WERI-Rb-1 (cell line): ENCODE data around the gene MFSD11.
"Not testable (repeated sequence)": the region's sequence is repeated elsewhere in the genome, so short reads cannot be mapped to it uniquely, and the experiment has no call there.

Experiments
- DNase-seq: peaks from one replicate; pipeline ENCODE4 v3.0.0-alpha.2; 2020
- H3K27ac ChIP-seq: fragments of 250-450 bp; sonication (Bioruptor Pico); 2 replicates; pipeline ENCODE4 v1.5.1; 2020; ENCODE audit warnings: mild to moderate bottlenecking, moderate library complexity
- H3K27me3 ChIP-seq: fragments of 250-450 bp; sonication (Bioruptor Pico); 2 replicates; pipeline ENCODE4 v1.5.1; 2021; ENCODE audit warnings: mild to moderate bottlenecking, low read depth, moderate library complexity; ENCODE audit not compliant: insufficient read depth, severe bottlenecking
- H3K36me3 ChIP-seq: fragments of 250-450 bp; sonication (Bioruptor Pico); 2 replicates; pipeline ENCODE4 v1.5.1; 2020; ENCODE audit warnings: mild to moderate bottlenecking, moderate library complexity
- H3K4me3 ChIP-seq: 2 replicates; pipeline ENCODE4 v1.5.1; 2011; ENCODE audit warnings: low read depth, mild to moderate bottlenecking, control low read depth, low read length
- H3K9me3 ChIP-seq: fragments of 250-450 bp; sonication (Bioruptor Pico); 2 replicates; pipeline ENCODE4 v1.5.1; 2021; ENCODE audit warnings: mild to moderate bottlenecking, moderate library complexity; ENCODE audit not compliant: severe bottlenecking
- TF ChIP-seq, protein P1 (sequence below): IDR thresholded peaks from 2 replicates; pipeline ENCODE4 v1.5.1; 2011; ENCODE audit warnings: low read depth, mild to moderate bottlenecking, control low read depth, inconsistent platforms, low read length

The MFSD11 gene

DNA sequence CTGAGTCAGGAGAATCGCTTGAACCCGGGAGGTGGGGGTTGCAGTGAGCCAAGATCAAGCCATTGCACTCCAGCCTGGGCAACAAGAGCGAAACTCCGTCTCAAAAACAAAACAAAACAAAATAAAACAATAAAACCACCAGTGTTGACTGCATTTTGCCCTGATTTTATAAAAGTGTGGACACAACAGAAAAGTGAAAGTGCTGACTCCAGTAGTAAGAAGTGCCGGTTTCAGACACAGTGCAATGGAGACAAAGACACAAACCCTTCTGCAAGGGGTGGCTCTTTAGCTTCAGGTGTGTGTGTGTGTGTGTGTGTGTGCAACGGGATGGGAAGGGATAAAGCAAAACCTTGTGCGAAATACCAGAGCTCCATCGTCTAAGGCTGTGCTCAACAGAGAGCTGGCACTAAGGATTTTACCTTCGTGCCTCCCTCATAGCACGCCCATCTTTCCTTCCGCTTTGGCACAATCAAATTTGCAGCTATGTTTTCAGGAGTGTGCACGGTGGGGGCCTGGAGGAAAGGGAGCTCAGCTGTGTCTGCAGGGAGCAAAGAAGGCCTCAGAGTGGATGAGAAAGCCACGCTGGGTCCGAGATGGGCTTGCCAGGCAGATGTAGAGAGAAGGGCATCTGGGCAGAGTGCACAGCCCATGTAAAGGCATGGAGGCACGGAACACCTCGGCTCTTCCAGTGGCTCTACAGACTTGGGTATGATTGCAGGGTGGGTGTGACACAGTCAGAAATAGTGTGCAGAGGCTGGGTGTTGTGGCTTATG, 42.7 kb upstream of the MFSD11 start:
- H3K27ac ChIP-seq: no peak overlapping the region
- TF ChIP-seq, protein P1, sequence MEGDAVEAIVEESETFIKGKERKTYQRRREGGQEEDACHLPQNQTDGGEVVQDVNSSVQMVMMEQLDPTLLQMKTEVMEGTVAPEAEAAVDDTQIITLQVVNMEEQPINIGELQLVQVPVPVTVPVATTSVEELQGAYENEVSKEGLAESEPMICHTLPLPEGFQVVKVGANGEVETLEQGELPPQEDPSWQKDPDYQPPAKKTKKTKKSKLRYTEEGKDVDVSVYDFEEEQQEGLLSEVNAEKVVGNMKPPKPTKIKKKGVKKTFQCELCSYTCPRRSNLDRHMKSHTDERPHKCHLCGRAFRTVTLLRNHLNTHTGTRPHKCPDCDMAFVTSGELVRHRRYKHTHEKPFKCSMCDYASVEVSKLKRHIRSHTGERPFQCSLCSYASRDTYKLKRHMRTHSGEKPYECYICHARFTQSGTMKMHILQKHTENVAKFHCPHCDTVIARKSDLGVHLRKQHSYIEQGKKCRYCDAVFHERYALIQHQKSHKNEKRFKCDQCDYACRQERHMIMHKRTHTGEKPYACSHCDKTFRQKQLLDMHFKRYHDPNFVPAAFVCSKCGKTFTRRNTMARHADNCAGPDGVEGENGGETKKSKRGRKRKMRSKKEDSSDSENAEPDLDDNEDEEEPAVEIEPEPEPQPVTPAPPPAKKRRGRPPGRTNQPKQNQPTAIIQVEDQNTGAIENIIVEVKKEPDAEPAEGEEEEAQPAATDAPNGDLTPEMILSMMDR: no peak
- no peaks in the 10 kb centered on the region for H3K27me3 ChIP-seq
- H3K36me3 ChIP-seq: no peaks in the 10 kb centered on the region; the same call in none of the 2 replicates
- H3K9me3 ChIP-seq: no peaks in the 10 kb centered on the region
- H3K4me3 ChIP-seq: no peak overlapping the region
- no peak for DNase-seq

DNA sequence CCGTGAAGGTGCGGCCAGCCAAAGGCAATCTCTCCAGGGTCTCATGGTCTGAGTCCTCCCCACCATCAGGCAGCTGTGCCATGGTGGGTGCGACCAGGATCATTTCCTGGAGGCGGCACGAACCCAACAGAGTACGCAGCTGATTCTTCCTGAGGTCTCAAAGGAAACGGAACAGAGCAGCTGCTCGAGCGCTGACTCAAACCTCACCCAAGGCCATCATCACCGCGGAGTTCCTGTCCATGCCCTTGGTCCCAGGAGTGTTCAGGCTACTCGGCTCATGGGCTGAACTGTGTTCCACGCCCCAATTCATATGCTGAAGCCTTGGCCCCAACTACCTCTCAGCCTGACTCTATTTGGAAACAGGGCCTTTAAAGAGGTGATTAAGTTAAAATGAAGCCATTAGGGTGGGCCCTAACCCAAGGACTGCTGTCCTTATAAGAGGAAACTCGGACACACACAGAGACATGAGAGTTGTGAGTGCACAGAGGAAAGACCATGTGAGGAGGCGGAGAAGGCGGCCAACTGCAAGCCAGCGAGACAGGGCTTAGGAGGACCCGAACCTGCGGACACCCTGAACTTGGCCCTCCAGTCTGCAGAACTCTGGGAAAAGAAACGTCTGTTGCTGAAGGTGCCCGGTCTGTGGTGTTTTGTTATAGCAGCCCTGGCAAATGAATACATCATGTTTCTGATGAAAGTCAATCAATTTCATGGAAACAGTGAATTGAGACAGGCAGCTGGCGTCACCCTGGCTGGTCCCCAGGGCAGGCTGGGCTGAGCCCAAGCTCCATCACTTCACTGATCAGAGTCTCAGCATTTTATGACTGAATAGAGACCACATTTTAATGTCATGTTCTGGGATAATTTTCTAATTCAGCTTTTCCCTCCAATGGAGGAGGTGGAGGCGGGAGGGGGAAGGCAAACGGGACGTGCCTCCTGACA, 40.9 kb upstream of the MFSD11 start:
- TF ChIP-seq, protein P1: no peak
- H3K9me3 ChIP-seq: no peaks in the 10 kb centered on the region
- H3K4me3 ChIP-seq: no peak overlapping the region
- H3K27ac ChIP-seq: peak overlapping the region; percentile 69
- no peaks in the 10 kb centered on the region; the same call in none of the 2 replicates for H3K36me3 ChIP-seq
- H3K27me3 ChIP-seq: no peaks in the 10 kb centered on the region
- no peak for DNase-seq

DNA sequence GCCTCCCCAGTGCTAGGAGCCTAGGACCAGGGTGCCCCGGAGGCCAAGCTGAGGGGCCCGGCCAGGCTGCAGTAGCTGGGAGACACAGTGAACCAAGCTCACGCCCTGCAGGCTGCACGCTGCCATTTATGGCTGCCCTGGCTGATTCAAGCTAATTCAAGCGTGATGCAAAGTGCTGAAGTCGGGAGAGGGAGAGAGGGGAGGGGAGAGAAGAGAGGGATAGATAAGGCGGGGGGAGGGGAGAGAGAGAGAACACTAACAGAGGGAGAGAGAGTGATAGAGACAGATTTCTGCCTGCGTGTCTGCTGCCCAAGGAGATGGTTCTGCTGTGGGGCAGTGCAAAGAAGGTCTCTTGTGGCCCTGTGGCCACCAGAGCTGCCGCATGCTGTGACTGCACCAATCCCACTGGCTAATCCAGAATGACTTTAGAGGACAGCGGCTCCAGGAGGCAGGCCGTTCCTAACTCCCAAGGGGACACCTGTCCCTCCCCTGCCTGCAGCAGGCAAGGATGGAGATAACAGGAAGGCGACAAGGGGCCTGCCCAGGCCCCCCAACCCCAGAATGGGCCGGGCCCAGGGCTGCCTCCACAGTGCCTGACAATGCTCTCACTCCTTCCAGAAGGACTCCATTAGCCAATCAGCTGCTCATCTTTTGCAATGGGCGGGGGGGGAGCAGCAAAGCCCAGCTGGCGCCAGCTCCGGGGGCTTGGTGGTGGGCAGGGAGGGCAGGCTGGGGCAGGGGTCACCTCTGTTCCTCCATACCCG, 40.0 kb upstream of the MFSD11 start:
- TF ChIP-seq, protein P1: 0 out of 2 replicates have a peak, but pooled peaks have one; percentile 25
- no peaks in the 10 kb centered on the region for H3K27me3 ChIP-seq
- no peaks in the 10 kb centered on the region for H3K9me3 ChIP-seq
- no peaks in the 10 kb centered on the region; the same call in none of the 2 replicates for H3K36me3 ChIP-seq
- peak overlapping the region; percentile 69 for H3K27ac ChIP-seq
- no peak overlapping the region for H3K4me3 ChIP-seq
- DNase-seq: peak; percentile 81

DNA sequence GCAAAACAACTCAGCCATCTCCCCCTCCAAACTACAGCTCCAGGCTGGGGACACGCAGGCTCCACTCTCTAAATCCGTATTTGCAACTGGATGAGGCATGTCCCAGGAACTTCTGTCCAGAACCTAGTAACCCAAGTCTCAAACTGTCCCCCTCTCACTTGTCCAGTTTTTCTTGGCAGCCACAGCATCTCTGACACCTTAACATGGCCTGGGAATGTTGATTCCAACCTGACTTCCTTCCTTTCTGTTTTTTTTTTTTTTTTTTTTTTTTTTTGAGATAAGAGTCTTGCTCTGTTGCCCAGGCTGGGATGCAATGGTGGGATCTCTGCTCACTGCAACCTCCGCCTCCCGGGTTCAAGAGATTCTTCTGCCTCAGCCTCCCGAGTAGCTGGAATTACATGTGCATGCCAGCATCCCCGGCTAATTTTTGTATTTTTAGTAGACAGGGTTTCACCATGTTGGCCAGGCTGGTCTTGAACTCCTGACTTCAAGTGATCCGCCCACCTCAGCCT, 39.4 kb upstream of the MFSD11 start:
- H3K4me3 ChIP-seq, H3K27ac ChIP-seq, H3K9me3 ChIP-seq: not testable (repeated sequence)

DNA sequence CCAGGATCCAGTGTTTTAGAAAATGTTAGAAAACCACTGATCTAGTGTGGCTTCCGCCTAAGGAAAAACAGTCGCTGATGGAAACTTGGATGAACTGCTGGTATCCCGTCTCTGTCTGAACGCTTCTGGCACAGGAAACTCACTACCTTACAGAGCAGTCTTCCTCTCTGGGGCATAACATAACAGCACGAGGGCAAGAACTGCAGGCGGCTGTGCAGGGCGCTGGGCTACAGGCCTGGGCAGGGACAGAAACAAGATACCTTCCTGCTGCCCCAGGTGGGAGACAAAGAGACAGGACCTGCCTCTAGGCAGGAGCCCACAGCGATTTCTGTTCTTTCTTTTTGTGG, 37.7 kb upstream of the MFSD11 start:
- H3K9me3 ChIP-seq: no peaks in the 10 kb centered on the region
- no peak overlapping the region for H3K4me3 ChIP-seq
- H3K36me3 ChIP-seq: no peaks in the 10 kb centered on the region; the same call in 1 of the 2 replicates
- DNase-seq: no peak
- TF ChIP-seq, protein P1: no peak
- no peaks in the 10 kb centered on the region for H3K27me3 ChIP-seq
- H3K27ac ChIP-seq: peak overlapping the region; percentile 85

More for the DNA sequence above, 39.4 kb upstream of the MFSD11 start:
- not testable (repeated sequence) for H3K36me3 ChIP-seq, H3K27me3 ChIP-seq, DNase-seq
